ENCODE measurements around the gene HIGD1B.
"Not testable (repeated sequence)": the region's sequence is repeated elsewhere in the genome, so short reads cannot be mapped to it uniquely, and the experiment has no call there.

Gene HIGD1B

GRCh38 chr17:44808156-44808555 is 39.5 kb upstream of the HIGD1B start:
- no peak for TF ChIP-seq CTCF (IDR thresholded peaks at IDR 0.05; ENCODE audit: low read depth, low read length, missing control alignments)
- no peak overlapping the region for H3K4me3 ChIP-seq (replicated peaks; ENCODE audit: low read depth, low read length)
- no peak for DNase-seq (ENCODE audit: extremely low read depth, low read depth)

DNA sequence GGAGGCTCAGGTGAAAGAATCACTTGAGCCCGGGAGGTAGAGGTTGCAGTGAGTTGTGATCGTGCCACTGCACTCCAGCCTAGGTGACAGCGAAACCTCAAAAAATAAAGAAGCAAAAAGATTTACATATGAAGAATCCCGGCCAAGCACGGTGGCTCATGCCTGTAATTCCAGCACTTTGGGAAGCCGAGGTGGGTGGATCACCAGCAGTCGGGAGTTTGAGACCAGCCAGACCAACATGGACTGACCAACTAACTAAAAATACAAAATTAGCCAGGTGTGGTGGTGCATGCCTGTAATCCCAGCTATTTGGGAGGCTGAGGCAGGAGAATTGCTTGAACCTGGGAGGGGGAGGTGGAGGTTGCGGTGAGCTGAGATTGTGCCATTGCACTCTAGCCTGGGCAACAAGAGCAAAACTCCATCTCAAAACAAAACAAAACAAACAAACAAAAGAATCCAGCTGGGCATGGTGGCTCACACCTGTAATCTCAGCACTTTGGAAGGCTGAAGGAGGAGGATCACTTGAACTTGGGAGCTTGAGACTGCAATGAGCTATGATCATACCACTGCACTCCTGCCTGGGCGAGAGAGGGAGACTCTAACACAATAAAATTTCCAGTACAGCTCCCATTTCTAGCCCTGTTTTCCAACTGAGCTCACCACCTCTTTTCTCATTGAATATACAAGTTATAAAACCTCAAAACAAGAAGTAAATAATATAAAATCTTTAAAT is 38.9 kb upstream of the HIGD1B start:
- DNase-seq (ENCODE audit: extremely low read depth, low read depth); H3K4me3 ChIP-seq (replicated peaks; ENCODE audit: low read depth, low read length): not testable (repeated sequence)

DNA sequence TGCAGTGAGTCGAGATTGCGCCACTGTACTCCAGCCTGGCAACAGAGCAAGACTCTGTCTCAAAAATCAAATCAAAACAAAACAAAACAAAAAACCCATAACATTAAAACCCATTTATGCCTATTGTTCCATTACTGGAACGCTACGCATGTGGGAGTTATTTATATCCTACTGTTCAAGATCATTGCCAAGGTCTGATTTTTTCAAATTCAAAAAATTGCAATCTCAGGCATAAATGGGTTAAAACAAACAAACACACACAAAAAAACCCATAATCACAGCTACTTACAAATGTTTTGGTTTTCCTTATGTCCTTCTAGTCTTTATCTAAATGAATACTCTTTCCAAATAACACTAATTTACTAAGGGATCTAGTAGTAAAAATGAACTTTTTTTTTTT is 35.4 kb upstream of the HIGD1B start:
- H3K4me3 ChIP-seq (replicated peaks; ENCODE audit: low read depth, low read length), result no peak overlapping the region
- no peak for TF ChIP-seq CTCF (IDR thresholded peaks at IDR 0.05; ENCODE audit: low read depth, low read length, missing control alignments)
- no peak for DNase-seq (ENCODE audit: extremely low read depth, low read depth)

GRCh38 chr17:44818508-44818907 is 29.2 kb upstream of the HIGD1B start:
- not testable (repeated sequence) for DNase-seq (ENCODE audit: extremely low read depth, low read depth); H3K4me3 ChIP-seq (replicated peaks; ENCODE audit: low read depth, low read length)

- no peak overlapping the region for H3K4me3 ChIP-seq (replicated peaks; ENCODE audit: low read depth, low read length)
- TF ChIP-seq CTCF (IDR thresholded peaks at IDR 0.05; ENCODE audit: low read depth, low read length, missing control alignments), result no peak
- DNase-seq (ENCODE audit: extremely low read depth, low read depth), result peak; percentile 75
Observed at GRCh38 chr17:44820631-44821212, 27.0 kb upstream of the HIGD1B start.

DNA sequence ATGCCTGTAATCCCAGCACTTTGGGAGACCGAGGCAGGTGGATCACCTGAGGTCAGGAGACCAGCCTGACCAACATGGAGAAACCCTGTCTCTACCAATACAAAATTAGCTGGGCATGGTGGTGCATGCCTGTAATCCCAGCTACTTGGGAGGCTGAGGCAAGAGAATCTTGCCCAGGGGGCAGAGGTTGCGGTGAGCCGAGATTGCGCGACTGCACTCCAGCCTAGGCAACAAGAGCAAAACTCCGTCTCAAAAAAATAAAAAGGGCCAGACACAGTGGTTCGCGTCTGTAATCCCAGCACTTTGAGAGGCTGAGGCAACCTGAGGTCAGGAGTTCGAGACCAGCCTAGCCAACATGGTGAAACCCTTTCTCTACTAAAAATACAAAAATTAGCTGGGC is 22.4 kb upstream of the HIGD1B start:
- not testable (repeated sequence) for H3K4me3 ChIP-seq (replicated peaks; ENCODE audit: low read depth, low read length); DNase-seq (ENCODE audit: extremely low read depth, low read depth)

GRCh38 chr17:44826123-44826790 is 21.4 kb upstream of the HIGD1B start:
- DNase-seq (ENCODE audit: extremely low read depth, low read depth), result no peak
- H3K4me3 ChIP-seq (replicated peaks; ENCODE audit: low read depth, low read length), result no peak overlapping the region
- TF ChIP-seq CTCF (IDR thresholded peaks at IDR 0.05; ENCODE audit: low read depth, low read length, missing control alignments), result no peak

DNA sequence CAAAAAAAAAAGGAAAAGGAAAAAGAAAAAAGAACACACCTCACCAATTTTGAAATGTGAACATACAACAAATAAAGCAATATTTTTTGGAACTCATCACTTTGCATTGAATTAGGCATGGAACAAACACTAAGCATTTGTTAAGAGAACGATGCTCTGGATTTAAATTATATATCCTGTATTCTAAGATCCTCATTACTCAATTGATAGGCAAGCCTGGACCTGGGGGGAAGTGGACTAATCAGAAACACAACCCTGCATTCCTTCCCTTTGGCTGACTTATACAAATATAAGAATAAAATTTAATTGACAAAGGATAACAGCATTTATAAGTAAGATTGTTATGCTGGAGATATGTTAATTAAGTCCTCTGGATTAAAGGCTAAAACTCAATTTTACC is 19.8 kb upstream of the HIGD1B start:
- DNase-seq (ENCODE audit: extremely low read depth, low read depth), result no peak
- H3K4me3 ChIP-seq (replicated peaks; ENCODE audit: low read depth, low read length), result peak overlapping the region; percentile 92

More for the DNA sequence above, 19.8 kb upstream of the HIGD1B start:
- no peak for TF ChIP-seq CTCF (IDR thresholded peaks at IDR 0.05; ENCODE audit: low read depth, low read length, missing control alignments)

Measured in HFF-Myc (cell line).